H1 (cell line): Measurements from ENCODE around the gene DLG5. TPM values are rescaled to one million over a fixed set of nuclear protein-coding genes. Genes with fewer than 3 reads are reported as not detected.

Experiments
- CTCF ChIA-PET: fragments of 300-600 bp; sonication (Branson Sonifier 250); formaldehyde crosslinking; loops from one replicate; lab custom pipeline; 2021; ENCODE audit not compliant: partially characterized antibody; lab: Charles Lee
- POLR2A ChIA-PET: fragments of 300-600 bp; sonication (Branson Sonifier 250); formaldehyde crosslinking; loops from one replicate; lab custom pipeline; 2021; ENCODE audit warnings: inconsistent platforms; ENCODE audit not compliant: partially characterized antibody; lab: Charles Lee
- DNase-seq, 2 experiments: peaks; one replicate each; pipeline versions ENCODE4 v3.0.0 to v3.0.0-alpha.2; 2010 to 2022; ENCODE audit warnings: low spot score in 2 of 2, low read depth in 1 of 2, mixed read lengths in 1 of 2
- FAIRE-seq: peaks from 2 replicates; lab custom pipeline; 2011; peaks lifted over from hg19 to GRCh38; lab: Jason Lieb, UNC
- H2AFZ ChIP-seq: 2 replicates; pipeline ENCODE4 v1.8.1; 2012; ENCODE audit warnings: low read length, inconsistent platforms
- H2AK5ac ChIP-seq: 2 replicates; pipeline ENCODE4 v1.6.1; 2013; ENCODE audit warnings: low read depth, low read length
- H2BK120ac ChIP-seq: replicated peaks from 2 replicates; pipeline ENCODE3; 2013; ENCODE audit warnings: low read depth, low read length, inconsistent platforms
- H2BK12ac ChIP-seq: 2 replicates; pipeline ENCODE4 v1.6.1; 2013; ENCODE audit warnings: low read depth, low read length
- H2BK15ac ChIP-seq: 2 replicates; pipeline ENCODE4 v1.6.1; 2013; ENCODE audit warnings: low read length
- H2BK20ac ChIP-seq: 2 replicates; pipeline ENCODE4 v1.6.1; 2013; ENCODE audit warnings: low read length
- H2BK5ac ChIP-seq: 2 replicates; pipeline ENCODE4 v1.6.1; 2013; ENCODE audit warnings: low read depth, low read length
- H3K14ac ChIP-seq: 2 replicates; pipeline ENCODE4 v1.6.1; 2013; ENCODE audit warnings: inconsistent platforms; ENCODE audit not compliant: insufficient read length
- H3K18ac ChIP-seq: 2 replicates; pipeline ENCODE4 v1.6.1; 2013; ENCODE audit warnings: low read length; ENCODE audit errors: extremely low read depth
- H3K23ac ChIP-seq: 2 replicates; pipeline ENCODE4 v1.6.1; 2013; ENCODE audit warnings: inconsistent platforms; ENCODE audit not compliant: insufficient read length
- H3K23me2 ChIP-seq: 2 replicates; pipeline ENCODE4 v1.6.1; 2013; ENCODE audit warnings: low read depth, low read length
- H3K27ac ChIP-seq: 2 replicates; pipeline ENCODE4 v1.6.1; 2011; ENCODE audit warnings: low read depth, low read length, inconsistent platforms
- H3K27me3 ChIP-seq, 4 experiments: replicated peaks in 1 of 4; 1 replicate in 1 of 4; 2 replicates in 3 of 4; pipeline versions ENCODE4 v1.6.1 to v1.8.1; 2011 to 2013; ENCODE audit warnings: low read length in 3 of 4, mild to moderate bottlenecking in 3 of 4, inconsistent platforms in 2 of 4, mixed read lengths in 2 of 4, moderate library complexity in 1 of 4; ENCODE audit not compliant: control insufficient read depth in 3 of 4, insufficient read depth in 3 of 4; ENCODE audit errors: extremely low read depth in 1 of 4
- H3K36me3 ChIP-seq, 4 experiments: 2 replicates each; pipeline versions ENCODE4 v1.6.1 to v1.8.1; 2011 to 2013; ENCODE audit warnings: mild to moderate bottlenecking in 4 of 4, low read length in 3 of 4, moderate library complexity in 2 of 4, control low read depth in 1 of 4, inconsistent platforms in 1 of 4; ENCODE audit not compliant: insufficient read depth in 4 of 4, control insufficient read depth in 2 of 4
- H3K4ac ChIP-seq: replicated peaks from 2 replicates; pipeline ENCODE3; 2013; ENCODE audit warnings: low read length, low read depth, mixed read lengths, inconsistent platforms; ENCODE audit not compliant: insufficient read length
- H3K4me1 ChIP-seq, 4 experiments: replicated peaks in 1 of 4; 1 replicate in 1 of 4; 2 replicates in 3 of 4; pipeline versions ENCODE4 v1.6.1 to v1.8.1; 2011 to 2013; ENCODE audit warnings: low read length in 3 of 4, inconsistent platforms in 2 of 4, mixed read lengths in 1 of 4; ENCODE audit not compliant: insufficient read depth in 4 of 4, control insufficient read depth in 3 of 4
- H3K4me2 ChIP-seq, 2 experiments: 2 replicates each; pipeline versions ENCODE4 v1.6.1 to v1.8.1; 2011 to 2013; ENCODE audit warnings: low read depth in 2 of 2, low read length in 2 of 2, control low read depth in 1 of 2, inconsistent platforms in 1 of 2, mild to moderate bottlenecking in 1 of 2; ENCODE audit not compliant: insufficient read depth in 1 of 2
- H3K4me3 ChIP-seq, 4 experiments: fragments of 200-600, 300-600 bp in 1 of 4; sonication (generic), shearing (Covaris generic), sonication (Bioruptor Twin) in 1 of 4; 2 replicates each; pipeline versions ENCODE4 v1.5.1 to v1.8.1; 2011 to 2016; ENCODE audit warnings: low read length in 4 of 4, low read depth in 3 of 4, control low read depth in 2 of 4, inconsistent platforms in 2 of 4, mild to moderate bottlenecking in 2 of 4, mixed read lengths in 1 of 4, moderate library complexity in 1 of 4; ENCODE audit not compliant: insufficient read depth in 2 of 4; ENCODE audit errors: extremely low read depth in 1 of 4
- H3K56ac ChIP-seq: replicated peaks from 2 replicates; pipeline ENCODE3; 2013; ENCODE audit warnings: low read depth, mild to moderate bottlenecking, mixed read lengths, low read length, inconsistent platforms; ENCODE audit not compliant: insufficient read length
- H3K79me1 ChIP-seq: 2 replicates; pipeline ENCODE4 v1.6.1; 2013; ENCODE audit warnings: low read depth, low read length, control low read depth
- H3K79me2 ChIP-seq, 2 experiments: 2 replicates each; pipeline versions ENCODE4 v1.6.1 to v1.8.1; 2012 to 2013; ENCODE audit warnings: low read length in 2 of 2, mild to moderate bottlenecking in 2 of 2, inconsistent platforms in 1 of 2; ENCODE audit not compliant: insufficient read depth in 2 of 2, control insufficient read depth in 1 of 2
- H3K9ac ChIP-seq, 4 experiments: replicated peaks in 1 of 4; 1 replicate in 1 of 4; 2 replicates in 3 of 4; pipeline versions ENCODE4 v1.6.1 to v1.8.1; 2011 to 2013; ENCODE audit warnings: low read depth in 3 of 4, low read length in 3 of 4, control low read depth in 2 of 4, mild to moderate bottlenecking in 2 of 4, moderate library complexity in 2 of 4, inconsistent platforms in 1 of 4; ENCODE audit errors: extremely low read depth in 1 of 4
- H3K9me3 ChIP-seq, 2 experiments: 2 replicates each; pipeline versions ENCODE4 v1.6.1 to v1.8.1; 2012 to 2013; ENCODE audit warnings: mild to moderate bottlenecking in 2 of 2, moderate library complexity in 2 of 2, control low read depth in 1 of 2, inconsistent platforms in 1 of 2, low read depth in 1 of 2, low read length in 1 of 2, mixed read lengths in 1 of 2; ENCODE audit not compliant: insufficient read depth in 2 of 2
- H4K20me1 ChIP-seq, 2 experiments: replicated peaks in 1 of 2; 2 replicates each; pipeline versions ENCODE3 to v1.8.1; 2011 to 2013; ENCODE audit warnings: inconsistent platforms in 2 of 2, low read length in 2 of 2, mild to moderate bottlenecking in 1 of 2; ENCODE audit not compliant: insufficient read depth in 2 of 2, control insufficient read depth in 1 of 2
- H4K5ac ChIP-seq: 2 replicates; pipeline ENCODE4 v1.6.1; 2013; ENCODE audit warnings: low read length, low read depth, mixed read lengths, inconsistent platforms; ENCODE audit not compliant: insufficient read length
- H4K8ac ChIP-seq: 2 replicates; pipeline ENCODE4 v1.8.0; 2013; ENCODE audit warnings: mild to moderate bottlenecking, moderate library complexity, low read length, inconsistent platforms; ENCODE audit not compliant: insufficient read depth; ENCODE audit errors: extremely low read depth
- H4K91ac ChIP-seq: replicated peaks from 2 replicates; pipeline ENCODE3; 2013; ENCODE audit warnings: low read length, mixed read lengths, inconsistent platforms; ENCODE audit not compliant: insufficient read length
- CEBPB ChIP-seq: IDR thresholded peaks from 2 replicates; pipeline ENCODE4 v1.6.1; 2012; ENCODE audit warnings: low read depth, low read length
- HDAC6 ChIP-seq: IDR thresholded peaks from one replicate; pipeline ENCODE4 v1.7.1; 2012; ENCODE audit warnings: low read depth, mild to moderate bottlenecking, inconsistent platforms, low read length, moderate library complexity
- WGBS, 2 experiments: shearing (Covaris generic) in 1 of 2; methylation state at CpG; one replicate each; pipeline versions ENCODE4 v1.1.6 to v1.1.7; 2013 to 2015; ENCODE audit warnings: low lambda C conversion rate in 2 of 2, mixed read lengths in 2 of 2, inconsistent platforms in 1 of 2, low coverage in 1 of 2, missing lambda C conversion rate in 1 of 2; ENCODE audit not compliant: insufficient replicate concordance in 2 of 2, insufficient coverage in 1 of 2, insufficient read length in 1 of 2; ENCODE audit errors: extremely low coverage in 1 of 2, missing lambda C conversion rate in 1 of 2; 5-methylcytosine and 5-hydroxymethylcytosine counted together
- polyA plus RNA-seq, 7 experiments: library from polyadenylated mRNA; depleted of rRNA in 3 of 7; stranded (reverse) in 5 of 7; unstranded in 2 of 7; fragments of >200 nt in 5 of 7; fragments of 200-250 nt in 2 of 7; gene quantifications; 1 replicate in 5 of 7; 2 replicates in 1 of 7; 4 replicates in 1 of 7; pipeline versions ENCODE4 v1.2.1 to v1.2.3, GENCODE V29; 2011 to 2013; ENCODE audit warnings: missing spikeins in 2 of 7, mixed read lengths in 2 of 7
- total RNA-seq: library from RNA; stranded (reverse); fragmentation: NEBNext Ultra II Directional; extraction: Animal tissue kit (Norgen Biotek cat#: 25700); gene quantifications from 2 replicates; pipeline ENCODE4 v1.2.1, GENCODE V29; 2021

Gene DLG5
- total and polyA plus RNA-seq, 2 of the 8 experiments (the other 6 are each of a cell fraction or from before 2014, with no cell fraction given) = 15.6 to 71.4 TPM

DNA sequence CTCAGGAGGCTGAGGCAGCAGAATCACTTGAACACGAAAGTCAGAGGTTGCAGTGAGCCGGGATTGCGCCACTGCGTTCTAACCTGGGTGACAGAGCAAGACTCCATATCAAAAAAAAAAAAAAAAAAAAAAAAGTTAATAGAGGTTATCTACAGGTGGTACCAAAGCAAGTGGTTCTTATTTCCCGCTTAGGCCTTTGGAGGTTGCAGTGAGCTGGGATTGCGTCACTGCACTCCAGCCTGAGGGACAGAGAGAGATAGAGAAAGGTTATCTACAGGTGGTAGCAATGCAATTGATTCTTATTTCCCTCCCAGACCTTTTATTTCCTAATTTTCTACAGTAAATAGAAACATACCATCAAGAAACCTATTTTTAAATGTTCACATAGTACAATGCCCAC lies 98.2 kb downstream of the DLG5 start:
- CTCF ChIA-PET = no interaction called here
- Histone ChIP-seq H2AK5ac (no peak overlapping the region), H3K4ac (no peak overlapping the region), H3K79me2 (no peaks in the 10 kb centered on the region), H4K8ac (no peak overlapping the region), H3K9me3 (no peaks in the 10 kb centered on the region), H3K27ac (no peak overlapping the region), H3K4me1 (no peaks in the 10 kb centered on the region), H3K9ac (no peak overlapping the region), H2BK20ac (no peak overlapping the region), H3K27me3 (no peaks in the 10 kb centered on the region), H3K18ac (no peak overlapping the region), H3K79me1 (no peaks in the 10 kb centered on the region; the same call in 1 of the 2 replicates), H2BK5ac (no peak overlapping the region; the same call in 1 of the 2 replicates), H2AFZ (no peak overlapping the region), H3K36me3 (peaks cover 9 to 31% (median 22%) of the 10 kb centered on the region in 4 experiments; a peak in 6 of 8 replicates), H3K4me2 (no peak overlapping the region), H3K23me2 (no peaks in the 10 kb centered on the region; the same call in 1 of the 2 replicates), H2BK120ac (no peak overlapping the region), H3K4me3 (no peak overlapping the region), H2BK15ac (no peak overlapping the region), H4K20me1 (peaks cover 0 to 2% of the 10 kb centered on the region in 2 experiments), H3K14ac (no peak overlapping the region), H3K23ac (no peak overlapping the region), H4K91ac (no peak overlapping the region), H2BK12ac (no peak overlapping the region), H3K56ac (no peak overlapping the region), H4K5ac (no peak overlapping the region)
- WGBS, 2 experiments = 87% methylated on average over 6 of the region's 6 CpGs; no CpG with 5 or more reads in 1 of the 2 experiments
- FAIRE-seq (no peak), DNase-seq (no peak)
- POLR2A ChIA-PET = no interaction called here
- no peak for TF ChIP-seq HDAC6
- TF ChIP-seq CEBPB = peak; percentile 45; the same call in 1 of the 2 replicates
